CD4-positive, alpha-beta T cell (primary cell): ENCODE measurements around the gene SDK2. TPM values are rescaled to one million over a fixed set of nuclear protein-coding genes. Genes with fewer than 3 reads are reported as not detected.

ENCODE experiments used
- ATAC-seq: fragments of 200-7000 bp; cut with Tn5 transposase; one replicate; pipeline ENCODE4 v1.10.0; 2022; ENCODE audit warnings: mild to moderate bottlenecking; ENCODE audit not compliant: poor library complexity
- CTCF ChIA-PET: fragments of 350-600 bp; sonication (Branson Sonifier 250); formaldehyde crosslinking; loops from one replicate; lab custom pipeline; 2021; ENCODE audit warnings: antibody characterized with exemption, inconsistent platforms; lab: Charles Lee
- POLR2A ChIA-PET: fragments of 350-600 bp; sonication (Branson Sonifier 250); formaldehyde crosslinking; loops from one replicate; lab custom pipeline; 2021; ENCODE audit warnings: antibody characterized with exemption, inconsistent platforms; lab: Charles Lee
- DNase-seq, 14 experiments: peaks; one replicate each; pipeline ENCODE4 v3.0.0-alpha.2; 2013 to 2020; ENCODE audit warnings: mixed read lengths in 2 of 14
- H3K27ac ChIP-seq, 2 donors: one replicate each; pipeline versions ENCODE4 v1.5.1 to v1.7.0; 2013; ENCODE audit warnings: low read length in 2 of 2, low read depth in 1 of 2, mild to moderate bottlenecking in 1 of 2
- H3K27me3 ChIP-seq, 2 experiments: 1 replicate in 1 of 2; 2 replicates in 1 of 2; pipeline versions ENCODE4 v1.6.1 to v1.7.0; 2013; ENCODE audit warnings: low read length in 2 of 2, control low read depth in 1 of 2, mild to moderate bottlenecking in 1 of 2, moderate library complexity in 1 of 2; ENCODE audit not compliant: insufficient read depth in 2 of 2, control insufficient read depth in 1 of 2
- H3K36me3 ChIP-seq: one replicate; pipeline ENCODE4 v1.6.1; 2013; ENCODE audit warnings: low read length, control low read depth; ENCODE audit not compliant: insufficient read depth
- H3K4me1 ChIP-seq: one replicate; pipeline ENCODE4 v1.6.1; 2013; ENCODE audit warnings: low read length, control low read depth; ENCODE audit not compliant: insufficient read depth
- H3K4me3 ChIP-seq: one replicate; pipeline ENCODE4 v1.5.1; 2013; ENCODE audit warnings: mild to moderate bottlenecking, low read length, moderate library complexity
- H3K9me3 ChIP-seq, 2 experiments: 1 replicate in 1 of 2; 2 replicates in 1 of 2; pipeline versions ENCODE4 v1.6.1 to v1.7.0; 2013; ENCODE audit warnings: low read length in 2 of 2, mild to moderate bottlenecking in 2 of 2, control low read depth in 1 of 2, moderate library complexity in 1 of 2; ENCODE audit not compliant: control insufficient read depth in 1 of 2, insufficient read depth in 1 of 2
- H3K27ac Mint-ChIP-seq: one replicate; pipeline ENCODE4 v1.8.0; 2020; ENCODE audit warnings: mixed read lengths
- H3K27me3 Mint-ChIP-seq: one replicate; pipeline ENCODE4 v1.8.0; 2021; ENCODE audit warnings: mixed read lengths
- H3K36me3 Mint-ChIP-seq: one replicate; pipeline ENCODE4 v1.8.0; 2021; ENCODE audit warnings: low read depth, mixed read lengths
- H3K4me1 Mint-ChIP-seq: one replicate; pipeline ENCODE4 v1.8.0; 2021; ENCODE audit warnings: low read depth, mixed read lengths
- H3K4me3 Mint-ChIP-seq: one replicate; pipeline ENCODE4 v1.8.0; 2020; ENCODE audit warnings: mild to moderate bottlenecking, mixed read lengths
- H3K9me3 Mint-ChIP-seq: one replicate; pipeline ENCODE4 v1.8.0; 2020; ENCODE audit warnings: mixed read lengths
- intact Hi-C, 2 experiments: fragments of 100-400 bp; cut with DNase I in 1 of 2; cut with micrococcal nuclease in 1 of 2; formaldehyde crosslinking; loops; one replicate each; pipeline versions ENCODE4 v1.15.1 to v1.9.0; 2023 to 2025; cut with DNase I, micrococcal nuclease
- total RNA-seq, 174 experiments: library from RNA in 2 of 174; stranded (reverse) in 2 of 174; gene quantifications; one replicate each; pipeline ENCODE4 v1.2.3 and lab custom pipeline; 2021 to 2026
- TF ChIP-seq, protein P1 (sequence below): fragments of 200-600 bp; IDR thresholded peaks from one replicate; pipeline ENCODE4 v1.8.0; 2022; ENCODE audit warnings: antibody characterized with exemption, mild to moderate bottlenecking

SDK2 gene
- total RNA-seq, 2 experiments from 2014 or later = 8.1 to 8.2 TPM

DNA sequence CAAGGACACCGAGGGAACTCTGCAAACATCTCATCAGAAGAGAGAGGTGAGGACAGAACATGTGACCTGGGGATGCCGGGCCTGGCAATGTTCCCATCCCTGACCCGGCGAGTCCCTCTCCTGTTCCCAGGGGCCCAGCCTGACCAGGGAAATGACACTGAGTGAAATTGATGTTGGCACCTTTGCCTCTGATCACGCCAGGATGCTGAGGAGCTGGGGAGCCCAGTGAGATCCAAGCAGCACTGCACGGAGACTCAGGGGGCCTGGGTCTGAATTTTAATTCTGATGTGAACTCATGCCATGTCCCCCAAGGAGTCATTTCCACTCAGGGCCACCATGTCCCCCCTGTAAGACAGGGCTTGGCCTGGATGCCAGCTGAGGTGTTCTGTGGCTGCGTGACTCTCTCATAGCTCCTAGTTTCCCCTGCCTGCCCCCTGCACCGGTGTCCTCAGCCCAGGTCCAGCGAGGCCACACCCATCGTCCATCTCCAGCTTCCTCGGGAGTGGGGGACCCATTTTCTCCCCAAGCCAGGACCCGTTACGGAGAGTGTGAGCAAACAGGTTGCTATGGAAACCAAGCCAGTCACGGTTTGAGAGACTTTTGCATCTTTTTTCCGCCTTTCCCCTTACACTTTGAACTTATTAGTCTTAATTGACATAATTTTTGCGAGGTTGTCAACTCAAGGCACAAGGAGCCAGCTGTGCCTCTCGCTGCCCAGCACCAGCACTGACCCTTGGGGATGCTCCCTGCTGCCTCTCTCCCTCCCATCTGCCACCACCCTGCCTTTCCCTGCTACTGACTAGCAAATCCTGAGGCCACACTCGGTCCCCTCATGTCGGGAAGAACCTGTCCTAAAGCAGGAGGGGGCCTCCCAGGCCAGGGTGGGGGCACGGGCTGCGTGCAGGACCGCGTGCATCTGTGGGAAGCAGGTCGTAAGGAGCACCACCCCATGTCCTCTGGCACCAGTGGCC, 150.0 kb downstream of the SDK2 start:
- ChIA-PET POLR2A (no interaction called here), CTCF (no interaction called here)
- Histone ChIP-seq H3K27me3 (no peaks in the 10 kb centered on the region), H3K4me1 (no peaks in the 10 kb centered on the region), H3K9me3 (no peaks in the 10 kb centered on the region), H3K27ac (no peak overlapping the region), H3K4me3 (no peak overlapping the region), H3K36me3 (no peaks in the 10 kb centered on the region)
- H3K36me3 Mint-ChIP-seq = no peaks in the 10 kb centered on the region
- H3K27ac Mint-ChIP-seq = no peak overlapping the region
- no peaks in the 10 kb centered on the region for H3K9me3 Mint-ChIP-seq
- ATAC-seq (no peak), DNase-seq (no peak)
- no peak overlapping the region for H3K4me3 Mint-ChIP-seq
- no peaks in the 10 kb centered on the region for H3K4me1 Mint-ChIP-seq
- TF ChIP-seq, protein P1, sequence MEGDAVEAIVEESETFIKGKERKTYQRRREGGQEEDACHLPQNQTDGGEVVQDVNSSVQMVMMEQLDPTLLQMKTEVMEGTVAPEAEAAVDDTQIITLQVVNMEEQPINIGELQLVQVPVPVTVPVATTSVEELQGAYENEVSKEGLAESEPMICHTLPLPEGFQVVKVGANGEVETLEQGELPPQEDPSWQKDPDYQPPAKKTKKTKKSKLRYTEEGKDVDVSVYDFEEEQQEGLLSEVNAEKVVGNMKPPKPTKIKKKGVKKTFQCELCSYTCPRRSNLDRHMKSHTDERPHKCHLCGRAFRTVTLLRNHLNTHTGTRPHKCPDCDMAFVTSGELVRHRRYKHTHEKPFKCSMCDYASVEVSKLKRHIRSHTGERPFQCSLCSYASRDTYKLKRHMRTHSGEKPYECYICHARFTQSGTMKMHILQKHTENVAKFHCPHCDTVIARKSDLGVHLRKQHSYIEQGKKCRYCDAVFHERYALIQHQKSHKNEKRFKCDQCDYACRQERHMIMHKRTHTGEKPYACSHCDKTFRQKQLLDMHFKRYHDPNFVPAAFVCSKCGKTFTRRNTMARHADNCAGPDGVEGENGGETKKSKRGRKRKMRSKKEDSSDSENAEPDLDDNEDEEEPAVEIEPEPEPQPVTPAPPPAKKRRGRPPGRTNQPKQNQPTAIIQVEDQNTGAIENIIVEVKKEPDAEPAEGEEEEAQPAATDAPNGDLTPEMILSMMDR = no peak
- H3K27me3 Mint-ChIP-seq = no peaks in the 10 kb centered on the region
- intact Hi-C loops = no loop called here

DNA sequence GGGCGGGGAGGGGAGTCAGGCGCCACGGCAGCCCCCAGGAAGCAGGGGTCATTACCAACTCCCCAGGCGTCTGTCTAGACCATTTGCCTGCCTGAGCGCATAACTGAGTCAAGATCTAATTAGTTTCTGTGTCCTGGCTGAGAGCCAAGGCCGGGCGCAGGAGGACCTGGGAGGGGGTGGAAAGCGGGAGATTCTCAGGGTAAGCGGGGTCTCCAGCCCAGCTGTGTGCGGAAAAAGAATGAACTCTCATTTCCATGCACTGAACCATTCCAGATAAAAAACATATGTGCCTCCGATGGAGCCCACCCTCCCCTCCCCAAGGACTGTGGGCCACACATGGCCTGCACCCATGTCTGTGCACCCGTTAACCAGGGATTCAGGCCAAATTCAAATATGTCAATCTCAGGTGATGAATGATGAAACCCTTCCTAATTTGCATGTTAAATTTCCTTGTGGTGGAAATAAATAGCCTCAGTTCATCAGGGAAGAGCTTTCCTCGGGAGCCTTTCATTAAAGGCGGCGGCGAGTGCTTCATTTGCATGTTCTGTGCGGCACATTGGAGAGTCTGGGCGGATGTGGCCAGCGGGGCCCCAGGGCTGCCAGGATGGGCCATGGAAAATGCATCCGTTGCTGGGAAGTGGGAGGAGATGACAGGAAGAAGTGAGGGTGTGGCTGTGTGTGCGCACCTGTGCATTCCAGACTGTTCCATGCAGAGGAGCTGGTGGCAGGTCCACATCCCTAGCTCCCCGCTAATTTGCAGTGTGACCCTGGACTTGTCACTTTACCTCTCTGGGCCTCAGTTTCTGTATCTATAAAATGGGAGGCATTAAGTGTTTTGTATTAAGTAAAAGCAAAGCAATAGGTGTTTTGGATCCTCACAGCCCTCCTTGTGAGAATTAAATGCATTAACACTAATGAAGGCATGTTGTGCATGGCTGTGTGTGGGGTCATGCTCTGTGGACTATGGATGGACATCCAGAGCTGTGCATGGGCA, 151.1 kb downstream of the SDK2 start:
- ChIA-PET POLR2A (no interaction called here), CTCF (no interaction called here)
- Mint-ChIP-seq H3K27me3 (no peaks in the 10 kb centered on the region), H3K36me3 (no peaks in the 10 kb centered on the region), H3K4me3 (no peak overlapping the region), H3K27ac (no peak overlapping the region), H3K9me3 (no peaks in the 10 kb centered on the region), H3K4me1 (no peaks in the 10 kb centered on the region)
- H3K9me3 ChIP-seq = no peaks in the 10 kb centered on the region
- intact Hi-C loops = no loop called here
- H3K27ac ChIP-seq = no peak overlapping the region
- DNase-seq (no peak), ATAC-seq (no peak)
- no peaks in the 10 kb centered on the region for H3K27me3 ChIP-seq
- TF ChIP-seq, protein P1 = no peak
- H3K4me1 ChIP-seq = no peaks in the 10 kb centered on the region
- H3K36me3 ChIP-seq = no peaks in the 10 kb centered on the region
- H3K4me3 ChIP-seq = no peak overlapping the region

DNA sequence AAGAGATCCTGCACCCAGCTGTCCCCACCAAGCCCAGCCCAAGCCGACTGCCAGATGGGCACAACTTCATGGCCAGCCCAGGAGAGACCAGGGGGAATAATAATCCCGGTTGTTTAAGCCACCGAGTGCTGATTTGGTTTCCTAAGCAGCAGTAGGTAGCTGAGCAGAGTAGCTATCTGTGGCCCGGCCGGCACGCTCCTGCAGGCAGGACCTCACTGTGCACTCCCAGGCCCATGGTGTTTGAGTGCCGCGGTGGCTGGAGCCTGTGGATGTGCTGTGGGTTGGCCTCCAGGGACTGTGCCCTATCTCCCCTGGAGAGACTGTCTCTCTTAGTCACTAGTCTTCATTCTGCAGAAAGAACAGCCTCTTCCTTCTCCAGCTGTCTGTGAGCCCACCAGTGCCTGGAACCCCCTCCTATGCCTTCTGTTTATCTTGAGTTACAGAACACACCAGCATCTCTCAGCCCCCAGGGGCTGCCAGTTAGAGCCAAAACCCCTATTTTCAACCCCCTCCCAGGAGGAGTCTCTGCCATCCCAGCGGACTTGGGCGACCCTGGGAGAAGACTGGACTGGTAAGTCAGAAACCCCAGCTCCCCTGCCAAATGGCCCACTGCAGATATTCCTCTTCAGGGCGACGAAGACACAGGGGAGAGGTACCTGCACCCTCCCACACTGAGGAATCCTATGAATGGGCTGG, 152.0 kb downstream of the SDK2 start:
- ChIA-PET POLR2A (no interaction called here), CTCF (no interaction called here)
- H3K9me3 ChIP-seq = no peaks in the 10 kb centered on the region
- no peak overlapping the region for H3K4me3 Mint-ChIP-seq
- H3K4me1 ChIP-seq = no peaks in the 10 kb centered on the region
- H3K36me3 Mint-ChIP-seq = no peaks in the 10 kb centered on the region
- ATAC-seq (no peak), DNase-seq (no peak)
- TF ChIP-seq, protein P1 = no peak
- H3K36me3 ChIP-seq = no peaks in the 10 kb centered on the region
- H3K27me3 Mint-ChIP-seq = no peaks in the 10 kb centered on the region
- no peaks in the 10 kb centered on the region for H3K27me3 ChIP-seq
- no peak overlapping the region for H3K4me3 ChIP-seq
- intact Hi-C loops = no loop called here
- H3K27ac Mint-ChIP-seq = no peak overlapping the region
- H3K4me1 Mint-ChIP-seq = no peaks in the 10 kb centered on the region
- H3K27ac ChIP-seq = no peak overlapping the region
- H3K9me3 Mint-ChIP-seq = no peaks in the 10 kb centered on the region
